Right renal cortex interstitium (tissue), 3 donors: ENCODE measurements around the gene PER3. TPM values are rescaled to one million over a fixed set of nuclear protein-coding genes. Genes with fewer than 3 reads are reported as not detected.

ENCODE experiments used
- DNase-seq, 3 donors: peaks; one replicate each; pipeline ENCODE4 v3.0.0-alpha.2; 2013; ENCODE audit warnings: low read depth in 3 of 3, low spot score in 2 of 3
- polyA plus RNA-seq, 3 donors: library from polyadenylated mRNA; unstranded; fragments of 120-200 nt; gene quantifications; one replicate each; pipeline ENCODE4 v1.2.1, GENCODE V29; 2013; ENCODE audit not compliant: insufficient read length in 3 of 3

Gene PER3
- polyA plus RNA-seq = 10 to 100 TPM; 11.6 to 13.3 (median 12.9) TPM

- DNase-seq = peak; percentile 88 to 93 (median 91)
These were observed at the start of gene PER3 for GRCh38 chr1:7783826-7784491. PER3 (plus strand) TSS chr1:7784291; CDS start chr1:7784878, 587 bp downstream.

GRCh38 chr1:7738044-7738443 is 46.0 kb upstream of the PER3 start:
- DNase-seq = no peak

GRCh38 chr1:7743346-7743745 is 40.7 kb upstream of the PER3 start:
- DNase-seq = no peak

GRCh38 chr1:7744882-7745281 is 39.2 kb upstream of the PER3 start:
- DNase-seq = no peak

GRCh38 chr1:7745783-7746182 is 38.3 kb upstream of the PER3 start:
- no peak for DNase-seq

- no peak for DNase-seq
These were observed 36.5 kb upstream of the PER3 start for GRCh38 chr1:7747605-7748004.

- DNase-seq = no peak
These were observed 35.0 kb upstream of the PER3 start for GRCh38 chr1:7749126-7749525.

GRCh38 chr1:7751174-7751573 is 32.9 kb upstream of the PER3 start:
- DNase-seq = no peak

- DNase-seq = peak; percentile 76 to 79 (median 78)
These were observed 31.3 kb upstream of the PER3 start for GRCh38 chr1:7752512-7753417.

- no peak for DNase-seq
These were observed 30.4 kb upstream of the PER3 start for GRCh38 chr1:7753641-7754040.

- DNase-seq = no peak
These were observed 29.9 kb upstream of the PER3 start for GRCh38 chr1:7754234-7754633.

GRCh38 chr1:7755448-7755847 is 28.6 kb upstream of the PER3 start:
- DNase-seq = no peak

- DNase-seq = no peak
These were observed 23.8 kb upstream of the PER3 start for GRCh38 chr1:7760245-7760644.

- DNase-seq = no peak
These were observed 23.0 kb upstream of the PER3 start for GRCh38 chr1:7761103-7761502.

- DNase-seq = no peak
These were observed 16.9 kb upstream of the PER3 start for GRCh38 chr1:7767176-7767575.

GRCh38 chr1:7768583-7768982 is 15.5 kb upstream of the PER3 start:
- DNase-seq = no peak

GRCh38 chr1:7769673-7770412 is 14.2 kb upstream of the PER3 start:
- no peak for DNase-seq

GRCh38 chr1:7770669-7770996 is 13.5 kb upstream of the PER3 start:
- peak in 1 of 3 donors; percentile 18 for DNase-seq

- DNase-seq = peak; percentile 33 to 61 (median 56)
These were observed 12.9 kb upstream of the PER3 start, which contains the start of gene VAMP3 for GRCh38 chr1:7770997-7771822. VAMP3 (plus strand) TSS chr1:7771296; CDS start chr1:7771384, 88 bp downstream.

GRCh38 chr1:7771823-7772299 is 12.2 kb upstream of the PER3 start:
- no peak for DNase-seq
